Testis (tissue), 2 donors: ENCODE data around the gene UBR2.
"Not testable (repeated sequence)": the region's sequence is repeated elsewhere in the genome, so short reads cannot be mapped to it uniquely, and the experiment has no call there.

Experiments used
- POLR2A ChIP-seq: fragments of 450-650 bp; IDR thresholded peaks from one replicate; pipeline ENCODE4 v1.6.1; 2017; ENCODE audit warnings: antibody characterized with exemption, mild to moderate bottlenecking, moderate library complexity
- TF ChIP-seq, protein P1 (sequence below), 3 experiments: fragments of 450-650 bp in 2 of 3; fragments of 200-600 bp in 1 of 3; sonication (generic) in 1 of 3; IDR thresholded peaks; one replicate each; pipeline ENCODE4 v1.5.1; 2016 to 2019; ENCODE audit warnings: antibody characterized with exemption in 3 of 3, mild to moderate bottlenecking in 2 of 3, moderate library complexity in 1 of 3

- TF ChIP-seq, protein P1, sequence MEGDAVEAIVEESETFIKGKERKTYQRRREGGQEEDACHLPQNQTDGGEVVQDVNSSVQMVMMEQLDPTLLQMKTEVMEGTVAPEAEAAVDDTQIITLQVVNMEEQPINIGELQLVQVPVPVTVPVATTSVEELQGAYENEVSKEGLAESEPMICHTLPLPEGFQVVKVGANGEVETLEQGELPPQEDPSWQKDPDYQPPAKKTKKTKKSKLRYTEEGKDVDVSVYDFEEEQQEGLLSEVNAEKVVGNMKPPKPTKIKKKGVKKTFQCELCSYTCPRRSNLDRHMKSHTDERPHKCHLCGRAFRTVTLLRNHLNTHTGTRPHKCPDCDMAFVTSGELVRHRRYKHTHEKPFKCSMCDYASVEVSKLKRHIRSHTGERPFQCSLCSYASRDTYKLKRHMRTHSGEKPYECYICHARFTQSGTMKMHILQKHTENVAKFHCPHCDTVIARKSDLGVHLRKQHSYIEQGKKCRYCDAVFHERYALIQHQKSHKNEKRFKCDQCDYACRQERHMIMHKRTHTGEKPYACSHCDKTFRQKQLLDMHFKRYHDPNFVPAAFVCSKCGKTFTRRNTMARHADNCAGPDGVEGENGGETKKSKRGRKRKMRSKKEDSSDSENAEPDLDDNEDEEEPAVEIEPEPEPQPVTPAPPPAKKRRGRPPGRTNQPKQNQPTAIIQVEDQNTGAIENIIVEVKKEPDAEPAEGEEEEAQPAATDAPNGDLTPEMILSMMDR (IDR thresholded peaks at IDR 0.05), result not testable (repeated sequence)
- TF ChIP-seq POLR2A, result not testable (repeated sequence)
These were observed 170.1 kb downstream of the UBR2 start for GRCh38 chr6:42733867-42734481.
